Sciatic nerve (tissue), 2 donors: ENCODE data around the gene MAPK8IP3. TPM values are rescaled to one million over a fixed set of nuclear protein-coding genes. Genes with fewer than 3 reads are reported as not detected.
"Not testable (repeated sequence)": the region's sequence is repeated elsewhere in the genome, so short reads cannot be mapped to it uniquely, and the experiment has no call there.

Experiments
- ATAC-seq: fragments of 200-7000 bp; cut with Tn5 transposase; one replicate; pipeline ENCODE4 v1.9.1; 2020; ENCODE audit warnings: mild to moderate bottlenecking, moderate library complexity
- DNase-seq: peaks from one replicate; pipeline ENCODE4 v3.0.0-alpha.2; 2020; ENCODE audit warnings: low spot score
- intact Hi-C: fragments of 100-400 bp; cut with DNase I; formaldehyde crosslinking; loops from one replicate; pipeline ENCODE4 v1.14.2; 2022
- total RNA-seq: library from RNA; stranded (reverse); fragmentation: NEBNext Ultra II Directional; extraction: Animal tissue kit (Norgen Biotek cat#: 25700); gene quantifications from one replicate; pipeline ENCODE4 v1.2.1, GENCODE V29; 2021
- donor health status: DM: no; HTN: no; CAD: no.
- donor health status: DM: no; HTN: no; CAD: no.

Gene MAPK8IP3
- total RNA-seq, 1 donor from 2014 or later = 93.3 TPM

- DNase-seq (no peak), ATAC-seq (no peak)
- intact Hi-C loops = no loop called here
These were observed 594 bp downstream of the MAPK8IP3 start for GRCh38 chr16:1706386-1707192.

GRCh38 chr16:1707193-1707790 lies 1.3 kb downstream of the MAPK8IP3 start:
- DNase-seq = no peak
- intact Hi-C loops = no loop called here
- no peak for ATAC-seq

GRCh38 chr16:1708083-1708767 lies 2.2 kb downstream of the MAPK8IP3 start:
- intact Hi-C loops = no loop called here
- DNase-seq (no peak), ATAC-seq (no peak)

- DNase-seq = no peak
- ATAC-seq = no peak
- intact Hi-C loops = no loop called here
These were observed 2.8 kb downstream of the MAPK8IP3 start for GRCh38 chr16:1708768-1709180.

GRCh38 chr16:1709356-1709755 lies 3.4 kb downstream of the MAPK8IP3 start:
- no peak for ATAC-seq

GRCh38 chr16:1710811-1711507 lies 5.0 kb downstream of the MAPK8IP3 start:
- DNase-seq (no peak), ATAC-seq (no peak)
- intact Hi-C loops = no loop called here

More at GRCh38 chr16:1709356-1709755, 3.4 kb downstream of the MAPK8IP3 start:
- no peak for DNase-seq
- intact Hi-C loops = no loop called here

- ATAC-seq = peak; percentile 36
- intact Hi-C loops = no loop called here
These were observed 6.8 kb downstream of the MAPK8IP3 start for GRCh38 chr16:1712791-1713261.

GRCh38 chr16:1713331-1713730 lies 7.3 kb downstream of the MAPK8IP3 start:
- DNase-seq (no peak), ATAC-seq (no peak)
- intact Hi-C loops = no loop called here

More at GRCh38 chr16:1712791-1713261, 6.8 kb downstream of the MAPK8IP3 start:
- no peak for DNase-seq

- ATAC-seq (no peak), DNase-seq (no peak)
- intact Hi-C loops = no loop called here
These were observed 7.9 kb downstream of the MAPK8IP3 start for GRCh38 chr16:1713933-1714332.

GRCh38 chr16:1715220-1715619 lies 9.2 kb downstream of the MAPK8IP3 start:
- no peak for ATAC-seq
- no peak for DNase-seq
- intact Hi-C loops = no loop called here

GRCh38 chr16:1718236-1718635 lies 12.2 kb downstream of the MAPK8IP3 start:
- intact Hi-C loops, DNase-seq, ATAC-seq: not testable (repeated sequence)

- intact Hi-C loops, ATAC-seq: not testable (repeated sequence)
These were observed 13.7 kb downstream of the MAPK8IP3 start for GRCh38 chr16:1719559-1720229.

GRCh38 chr16:1721372-1721771 lies 15.4 kb downstream of the MAPK8IP3 start:
- ATAC-seq = no peak
- DNase-seq = no peak
- intact Hi-C loops = no loop called here

More at GRCh38 chr16:1719559-1720229, 13.7 kb downstream of the MAPK8IP3 start:
- not testable (repeated sequence) for DNase-seq

GRCh38 chr16:1723450-1724147 lies 17.6 kb downstream of the MAPK8IP3 start:
- DNase-seq (no peak), ATAC-seq (no peak)
- intact Hi-C loops = no loop called here

- intact Hi-C loops = no loop called here
- DNase-seq (no peak), ATAC-seq (no peak)
These were observed 18.5 kb downstream of the MAPK8IP3 start for GRCh38 chr16:1724491-1724890.

- ATAC-seq (no peak), DNase-seq (no peak)
- intact Hi-C loops = no loop called here
These were observed 20.9 kb downstream of the MAPK8IP3 start for GRCh38 chr16:1726661-1727502.
